Measurements from ENCODE around the gene CCDC24.

CCDC24 gene

GRCh38 chr1:43963006-43963405 lies 28.4 kb upstream of the CCDC24 start:
- no peak for DNase-seq (ENCODE audit: low read depth in 3 of 3)

GRCh38 chr1:43963890-43964289 lies 27.5 kb upstream of the CCDC24 start:
- DNase-seq (ENCODE audit: low read depth in 3 of 3) = no peak

DNA sequence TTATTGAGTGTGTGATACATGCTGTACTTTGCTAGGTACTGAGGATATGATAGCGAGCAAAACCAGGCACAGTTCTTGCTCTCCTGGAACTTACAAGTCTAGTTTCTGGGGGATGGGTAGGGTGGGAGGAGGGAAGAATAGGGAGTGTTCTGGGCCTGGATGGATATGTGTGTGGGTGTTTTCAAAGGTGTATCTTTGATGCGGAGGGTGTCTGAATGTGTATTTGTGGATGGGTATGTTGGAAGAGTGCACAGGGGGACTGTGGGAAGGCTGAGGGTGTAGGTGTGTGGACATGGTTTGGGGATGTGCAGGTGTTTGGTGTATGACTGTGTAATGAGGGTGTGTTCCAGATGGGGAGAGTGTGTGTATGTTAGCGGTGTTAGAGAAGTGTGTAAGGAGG lies 26.1 kb upstream of the CCDC24 start:
- DNase-seq (ENCODE audit: low read depth in 3 of 3) = no peak

- no peak for DNase-seq (ENCODE audit: low read depth in 3 of 3)
Observed at GRCh38 chr1:43968348-43968948, 23.0 kb upstream of the CCDC24 start.

DNA sequence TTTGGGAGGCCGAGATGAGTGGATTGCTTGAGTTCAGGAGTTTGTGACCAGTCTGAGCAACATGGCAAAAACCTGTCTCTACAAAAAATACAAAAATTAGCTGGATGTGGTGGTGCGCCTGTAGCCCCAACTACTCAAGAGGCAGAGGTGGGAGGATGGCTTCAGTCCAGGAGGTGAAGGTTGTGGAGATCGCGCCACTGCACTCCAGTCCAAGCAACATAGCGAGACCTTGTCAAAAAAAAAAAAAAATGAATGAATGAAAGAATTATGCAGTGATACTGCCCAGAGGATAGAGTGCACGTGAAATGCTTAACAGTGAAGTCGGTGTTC lies 22.0 kb upstream of the CCDC24 start:
- no peak for DNase-seq (ENCODE audit: low read depth in 3 of 3)

DNA sequence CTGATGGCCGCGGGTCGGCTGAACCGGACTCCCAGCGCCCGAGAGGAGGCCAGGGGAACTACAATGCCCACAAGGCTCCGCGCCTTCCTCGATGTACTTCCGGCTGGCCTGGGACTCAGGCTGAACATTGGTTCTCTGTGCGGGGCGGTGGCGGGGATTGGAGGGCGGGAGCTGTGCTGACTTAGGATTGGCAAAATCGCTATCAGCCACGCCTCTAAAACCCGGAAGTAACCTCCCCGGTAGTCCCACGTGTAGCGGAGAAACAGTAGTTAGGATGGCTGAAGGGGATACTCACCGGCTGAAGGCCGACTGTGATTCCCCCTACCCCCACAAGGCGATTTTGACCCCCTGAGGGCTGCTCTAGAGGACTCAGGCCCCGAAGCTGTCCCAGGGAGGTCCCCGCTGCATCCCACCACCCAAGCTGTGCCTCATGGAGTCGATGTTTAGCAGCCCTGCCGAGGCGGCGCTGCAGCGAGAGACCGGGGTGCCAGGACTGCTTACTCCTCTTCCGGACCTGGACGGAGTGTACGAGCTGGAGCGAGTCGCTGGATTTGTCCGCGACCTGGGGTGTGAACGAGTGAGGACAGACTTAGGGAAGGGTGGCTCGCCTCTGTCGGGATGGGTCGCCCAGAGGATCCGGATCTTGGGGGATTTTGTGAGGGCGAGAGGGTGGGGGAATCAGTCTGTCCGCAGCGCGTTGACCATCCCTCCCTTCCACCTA lies 21.5 kb upstream of the CCDC24 start, which contains the start of gene DPH2:
TSS of gene DPH2 (plus strand) at position 265 of the 721 bp plus-strand sequence. CDS start at position 431, 166 bp downstream.
- DNase-seq (ENCODE audit: low read depth in 3 of 3) = peak; percentile 93 to 98 (median 96)

DNA sequence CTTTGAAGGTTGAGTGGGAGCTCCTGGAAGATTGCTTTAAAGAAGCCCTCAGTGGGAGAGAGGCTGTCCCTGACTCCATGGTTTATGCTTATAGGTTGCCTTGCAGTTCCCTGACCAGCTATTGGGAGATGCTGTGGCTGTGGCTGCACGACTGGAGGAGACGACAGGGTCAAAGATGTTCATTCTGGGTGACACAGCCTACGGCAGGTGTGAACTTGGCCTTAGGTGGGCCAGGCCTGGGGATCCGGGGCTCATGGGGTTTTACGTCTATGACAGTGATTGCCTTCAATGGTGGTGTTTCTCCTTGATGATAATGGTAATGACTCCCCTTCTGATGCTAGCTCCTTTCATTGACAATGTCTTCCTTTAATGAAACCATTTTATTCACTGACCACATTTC lies 20.9 kb upstream of the CCDC24 start:
- no peak for DNase-seq (ENCODE audit: low read depth in 3 of 3)

DNA sequence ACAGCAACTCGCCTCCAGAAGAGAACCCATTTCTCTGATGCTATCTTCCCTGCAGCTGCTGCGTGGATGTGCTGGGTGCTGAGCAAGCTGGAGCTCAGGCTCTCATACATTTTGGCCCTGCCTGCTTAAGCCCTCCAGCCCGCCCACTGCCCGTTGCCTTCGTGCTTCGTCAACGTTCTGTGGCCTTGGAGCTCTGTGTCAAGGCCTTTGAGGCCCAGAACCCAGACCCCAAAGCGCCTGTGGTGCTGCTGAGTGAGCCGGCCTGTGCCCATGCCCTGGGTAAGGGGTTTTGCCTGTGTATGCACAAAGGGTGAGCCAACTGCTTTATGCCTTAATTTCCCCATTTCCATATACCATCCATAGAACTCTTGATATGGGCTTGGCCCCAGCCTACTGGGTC lies 20.5 kb upstream of the CCDC24 start:
- no peak for DNase-seq (ENCODE audit: low read depth in 3 of 3)

DNA sequence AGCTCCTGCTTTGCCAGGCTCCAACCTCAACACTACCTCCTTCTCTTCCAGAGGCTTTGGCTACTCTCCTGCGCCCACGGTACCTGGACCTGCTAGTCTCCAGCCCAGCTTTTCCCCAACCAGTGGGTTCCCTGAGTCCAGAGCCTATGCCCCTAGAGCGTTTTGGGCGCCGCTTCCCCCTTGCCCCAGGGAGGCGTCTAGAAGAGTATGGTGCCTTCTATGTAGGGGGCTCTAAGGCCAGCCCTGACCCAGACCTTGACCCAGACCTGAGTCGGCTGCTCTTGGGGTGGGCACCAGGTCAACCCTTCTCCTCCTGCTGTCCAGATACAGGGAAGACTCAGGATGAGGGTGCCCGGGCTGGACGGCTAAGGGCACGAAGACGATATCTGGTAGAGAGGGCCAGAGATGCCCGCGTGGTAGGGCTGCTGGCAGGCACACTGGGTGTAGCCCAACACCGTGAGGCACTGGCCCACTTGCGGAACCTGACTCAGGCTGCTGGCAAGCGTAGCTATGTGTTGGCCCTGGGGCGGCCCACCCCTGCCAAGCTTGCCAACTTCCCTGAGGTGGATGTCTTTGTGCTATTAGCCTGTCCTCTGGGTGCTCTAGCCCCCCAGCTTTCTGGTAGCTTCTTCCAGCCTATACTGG lies 19.9 kb upstream of the CCDC24 start:
- DNase-seq (ENCODE audit: low read depth in 3 of 3) = no peak

GRCh38 chr1:43973981-43974442 lies 17.4 kb upstream of the CCDC24 start:
- DNase-seq (ENCODE audit: low read depth in 3 of 3) = no peak

GRCh38 chr1:43974443-43975248 lies 16.8 kb upstream of the CCDC24 start, which contains the start of gene ATP6V0B:
Gene ATP6V0B (plus strand): TSS chr1:43974960. CDS start chr1:43975041, 81 bp downstream.
- peak; percentile 91 to 96 (median 94) for DNase-seq (ENCODE audit: low read depth in 3 of 3)

- no peak for DNase-seq (ENCODE audit: low read depth in 3 of 3)
Observed at GRCh38 chr1:43975249-43975961, 16.0 kb upstream of the CCDC24 start.

DNA sequence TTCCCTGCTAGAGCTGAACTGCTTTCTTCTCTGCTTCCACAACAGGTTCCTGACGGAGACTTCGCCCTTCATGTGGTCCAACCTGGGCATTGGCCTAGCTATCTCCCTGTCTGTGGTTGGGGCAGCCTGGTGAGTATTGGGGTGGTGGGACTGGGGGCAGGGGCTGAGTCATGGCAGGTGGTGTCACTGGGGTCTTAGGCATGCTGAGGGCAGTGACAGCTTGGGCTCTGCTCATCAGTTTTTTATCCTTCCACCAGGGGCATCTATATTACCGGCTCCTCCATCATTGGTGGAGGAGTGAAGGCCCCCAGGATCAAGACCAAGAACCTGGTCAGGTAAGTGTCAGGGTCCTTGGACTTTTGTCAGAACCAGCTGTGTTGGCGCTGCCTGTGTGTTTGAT lies 15.4 kb upstream of the CCDC24 start:
- no peak for DNase-seq (ENCODE audit: low read depth in 3 of 3)

GRCh38 chr1:43976890-43977289 lies 14.5 kb upstream of the CCDC24 start:
- DNase-seq (ENCODE audit: low read depth in 3 of 3) = no peak

DNA sequence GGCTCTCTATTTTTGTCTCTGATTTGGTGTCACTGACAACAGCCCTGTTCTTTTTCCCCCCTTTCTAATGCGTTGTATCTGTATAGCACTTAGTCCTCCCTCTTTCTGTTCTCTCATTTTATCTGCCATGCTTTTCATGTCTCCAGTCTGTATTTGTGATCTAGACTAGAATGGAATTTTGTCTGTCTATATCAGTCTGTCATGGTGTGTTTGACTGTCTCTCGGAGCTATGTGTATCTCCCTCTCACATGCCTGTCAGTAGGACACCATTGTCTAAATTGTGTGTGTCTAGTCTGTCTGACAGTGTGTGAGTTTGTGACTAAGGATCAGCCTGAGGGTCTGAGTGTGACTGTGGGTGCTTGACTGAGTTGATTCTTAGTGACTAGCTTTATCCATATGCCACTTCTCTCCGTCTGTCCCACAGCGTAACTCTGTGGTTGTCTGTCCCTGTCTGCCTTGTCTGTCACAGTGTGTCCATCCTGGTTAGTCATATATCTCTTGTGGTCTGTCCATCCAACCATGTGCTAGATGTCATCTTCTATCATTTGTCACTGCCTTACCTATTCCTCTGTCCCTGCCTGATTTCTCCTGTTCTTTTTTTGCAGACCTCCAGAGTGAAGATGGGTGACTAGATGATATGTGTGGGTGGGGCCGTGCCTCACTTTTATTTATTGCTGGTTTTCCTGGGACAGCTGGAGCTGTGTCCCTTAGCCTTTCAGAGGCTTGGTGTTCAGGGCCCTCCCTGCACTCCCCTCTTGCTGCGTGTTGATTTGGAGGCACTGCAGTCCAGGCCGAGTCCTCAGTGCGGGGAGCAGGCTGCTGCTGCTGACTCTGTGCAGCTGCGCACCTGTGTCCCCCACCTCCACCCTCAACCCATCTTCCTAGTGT lies 13.8 kb upstream of the CCDC24 start:
- no peak for DNase-seq (ENCODE audit: low read depth in 3 of 3)

DNA sequence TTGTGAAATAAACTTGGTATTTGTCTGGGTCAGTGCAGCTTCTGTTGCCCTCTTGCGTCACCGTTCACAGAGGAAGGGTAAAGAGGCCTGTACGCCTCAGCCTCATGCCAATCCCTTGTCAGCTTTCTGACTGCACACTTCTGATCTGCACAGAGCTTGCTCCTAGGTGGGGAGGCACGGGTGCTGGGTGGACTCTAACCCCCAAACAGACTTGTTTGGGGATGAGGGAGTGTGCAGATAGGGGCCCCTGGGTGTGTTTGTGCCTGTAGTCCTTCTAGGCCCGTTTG lies 13.2 kb upstream of the CCDC24 start:
- DNase-seq (ENCODE audit: low read depth in 3 of 3) = no peak

GRCh38 chr1:43978551-43979260 lies 12.7 kb upstream of the CCDC24 start, which contains the start of gene B4GALT2:
Gene B4GALT2 (plus strand): TSS chr1:43979210. CDS start chr1:43981161, 1,951 bp downstream.
- peak in 1 of 3 experiments; percentile 47 for DNase-seq (ENCODE audit: low read depth in 3 of 3)

- no peak for DNase-seq (ENCODE audit: low read depth in 3 of 3)
Observed at GRCh38 chr1:43979261-43979527, 12.2 kb upstream of the CCDC24 start.

DNA sequence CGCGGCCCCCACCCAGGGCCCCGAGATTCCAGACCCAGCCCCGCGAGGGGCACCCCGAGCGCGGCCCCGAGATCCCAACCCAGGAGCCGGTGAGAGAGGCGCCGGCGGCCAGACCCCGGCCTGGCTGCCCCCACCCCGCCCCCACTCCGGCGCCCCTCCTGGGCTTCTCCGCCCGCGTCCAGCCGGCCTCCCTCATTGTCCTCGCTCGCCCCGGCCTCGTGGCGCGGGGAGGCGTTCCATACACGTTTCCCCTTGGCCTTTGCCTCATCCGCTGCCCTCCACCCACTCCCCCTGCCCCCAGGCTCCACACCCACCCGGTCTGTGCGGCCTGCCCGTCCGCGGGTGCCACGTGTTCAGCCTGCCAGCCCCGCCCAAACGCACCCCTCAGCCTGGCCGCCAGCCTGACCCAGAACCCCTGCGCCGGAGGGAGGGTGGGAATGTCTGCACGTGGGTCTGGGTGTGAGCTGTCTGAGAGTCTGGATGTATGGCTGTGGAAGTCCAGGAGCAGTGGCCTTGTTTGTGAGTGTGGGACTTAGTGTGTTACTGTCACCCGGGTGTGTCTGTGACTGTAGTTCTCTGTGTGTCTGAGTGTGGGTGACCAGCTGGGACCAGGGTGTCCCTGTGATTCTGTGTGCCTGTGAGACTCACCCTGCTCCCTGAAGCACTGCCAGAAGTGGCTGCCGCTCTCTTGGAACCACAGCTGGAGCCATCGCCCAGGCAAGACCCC lies 11.7 kb upstream of the CCDC24 start:
- peak in 1 of 3 experiments; percentile 49 for DNase-seq (ENCODE audit: low read depth in 3 of 3)
